HepG2 (cell line): Measurements from ENCODE around the gene RUFY2. TPM values are rescaled to one million over a fixed set of nuclear protein-coding genes. Genes with fewer than 3 reads are reported as not detected.

ENCODE experiments used
- ATAC-seq: fragments of 200-7000 bp; cut with Tn5 transposase; 3 replicates; pipeline ENCODE4 v1.9.1; 2020; ENCODE audit warnings: mild to moderate bottlenecking, moderate library complexity
- BruUV-seq: library from RNA; stranded (reverse); fragments of 400-500 nt; replicated peaks from 2 replicates; lab custom pipeline; 2021; lab: Mats Ljungman, UMichigan
- CTCF ChIA-PET: fragments of 300-600 bp; formaldehyde crosslinking; extraction: SDS; loops from one replicate; lab custom pipeline; 2021; ENCODE audit warnings: low total read pairs, inconsistent platforms, low intra/inter-chr PET ratio; lab: Yijun Ruan, JAX
- POLR2A ChIA-PET: fragments of 350-600 bp; sonication (Branson Sonifier 250); formaldehyde crosslinking; loops from one replicate; lab custom pipeline; 2020; ENCODE audit warnings: antibody characterized with exemption, inconsistent platforms; lab: Yijun Ruan, JAX
- DNase-seq: peaks from one replicate; pipeline ENCODE4 v3.0.0-alpha.2; 2015; ENCODE audit warnings: low spot score
- FAIRE-seq: peaks from 3 replicates; lab custom pipeline; 2011; peaks lifted over from hg19 to GRCh38; lab: Jason Lieb, UNC
- H2AFZ ChIP-seq: one replicate; pipeline ENCODE4 v1.6.1; 2011; ENCODE audit warnings: low read length, inconsistent platforms
- H3K27ac ChIP-seq: fragments of 300-600 bp; 3 replicates; pipeline ENCODE4 v1.8.0; 2011; ENCODE audit warnings: mixed run types, mild to moderate bottlenecking, mixed read lengths, low read length, inconsistent platforms; ENCODE audit not compliant: insufficient read depth; ENCODE audit errors: extremely low read length
- H3K27me3 ChIP-seq, 2 experiments: fragments of 200-600 bp in 1 of 2; 2 replicates in 1 of 2; 3 replicates in 1 of 2; pipeline versions ENCODE4 v1.6.0 to v1.8.0; 2011; ENCODE audit warnings: low read length in 2 of 2, mild to moderate bottlenecking in 2 of 2, moderate library complexity in 2 of 2, inconsistent platforms in 1 of 2; ENCODE audit not compliant: insufficient read depth in 2 of 2, control insufficient read depth in 1 of 2
- H3K36me3 ChIP-seq, 2 experiments: fragments of 200-600 bp in 1 of 2; replicated peaks in 1 of 2; 2 replicates in 1 of 2; 3 replicates in 1 of 2; pipeline versions ENCODE4 v1.5.1 to v1.8.0; 2011; ENCODE audit warnings: low read length in 2 of 2, inconsistent platforms in 1 of 2; ENCODE audit not compliant: insufficient read depth in 2 of 2, control insufficient read depth in 1 of 2
- H3K4me1 ChIP-seq: 2 replicates; pipeline ENCODE4 v1.5.1; 2012; ENCODE audit warnings: low read length, inconsistent platforms; ENCODE audit not compliant: insufficient read depth
- H3K4me2 ChIP-seq: 2 replicates; pipeline ENCODE4 v1.6.0; 2011; ENCODE audit warnings: low read depth, low read length, inconsistent platforms
- H3K4me3 ChIP-seq, 3 experiments: fragments of 200-600 bp in 1 of 3; sonication (generic), shearing (Covaris generic) in 1 of 3; replicated peaks in 1 of 3; 2 replicates each; pipeline ENCODE4 v1.5.1; 2011 to 2016; ENCODE audit warnings: low read length in 3 of 3, inconsistent platforms in 2 of 3, low read depth in 2 of 3, mild to moderate bottlenecking in 2 of 3, control low read depth in 1 of 3, mixed read lengths in 1 of 3; ENCODE audit not compliant: insufficient read depth in 1 of 3
- H3K79me2 ChIP-seq: one replicate; pipeline ENCODE4 v1.6.1; 2011; ENCODE audit warnings: low read length, inconsistent platforms; ENCODE audit not compliant: insufficient read depth
- H3K9ac ChIP-seq: 2 replicates; pipeline ENCODE4 v1.6.0; 2011; ENCODE audit warnings: mild to moderate bottlenecking, low read depth, low read length, inconsistent platforms; ENCODE audit not compliant: insufficient read depth
- H3K9me3 ChIP-seq: 2 replicates; pipeline ENCODE4 v1.5.1; 2012; ENCODE audit warnings: mild to moderate bottlenecking, low read length
- H4K20me1 ChIP-seq: 2 replicates; pipeline ENCODE4 v1.6.0; 2011; ENCODE audit warnings: inconsistent platforms, mild to moderate bottlenecking, low read length, moderate library complexity; ENCODE audit not compliant: insufficient read depth
- CHD2 ChIP-seq: IDR thresholded peaks from 2 replicates; pipeline ENCODE4 v1.6.1; 2011; ENCODE audit warnings: low read depth, low read length, improper control_type of control experiment
- FIP1L1 ChIP-seq: fragments of 200-400 bp; formaldehyde crosslinking; IDR thresholded peaks from 2 replicates; pipeline ENCODE4 v1.6.1; 2018; ENCODE audit warnings: low read depth, mild to moderate bottlenecking, low read length, moderate library complexity, borderline replicate concordance; ENCODE audit not compliant: insufficient read depth
- HIVEP1 ChIP-seq: sonication (generic); formaldehyde crosslinking; IDR thresholded peaks from 2 replicates; pipeline ENCODE4 v1.4.0; 2020; ENCODE audit warnings: mild to moderate bottlenecking, missing genetic modification reagents
- KIAA2018 ChIP-seq: sonication (generic); formaldehyde crosslinking; IDR thresholded peaks from 2 replicates; pipeline ENCODE4 v1.5.0; 2020; ENCODE audit warnings: mild to moderate bottlenecking, missing genetic modification reagents, borderline replicate concordance
- NFE2 ChIP-seq: sonication (generic); formaldehyde crosslinking; IDR thresholded peaks from 2 replicates; pipeline ENCODE4 v1.4.0; 2020; ENCODE audit warnings: missing genetic modification reagents
- NR0B2 ChIP-seq: sonication (generic); formaldehyde crosslinking; IDR thresholded peaks from 2 replicates; pipeline ENCODE4 v1.4.0; 2020; ENCODE audit warnings: mild to moderate bottlenecking, missing genetic modification reagents
- ZNF121 ChIP-seq: sonication (generic); formaldehyde crosslinking; IDR thresholded peaks from 2 replicates; pipeline ENCODE4 v1.5.0; 2020; ENCODE audit warnings: mild to moderate bottlenecking, missing genetic modification reagents
- ZNF224 ChIP-seq: sonication (generic); formaldehyde crosslinking; IDR thresholded peaks from 2 replicates; pipeline ENCODE4 v1.5.0; 2020; ENCODE audit warnings: mild to moderate bottlenecking, missing genetic modification reagents
- ZNF784 ChIP-seq: sonication (generic); formaldehyde crosslinking; IDR thresholded peaks from 2 replicates; pipeline ENCODE4 v1.5.1; 2020; ENCODE audit warnings: missing genetic modification reagents, mild to moderate bottlenecking, borderline replicate concordance
- WGBS: methylation state at CpG from one replicate; pipeline ENCODE4 v1.1.6; 2017; ENCODE audit warnings: low lambda C conversion rate; 5-methylcytosine and 5-hydroxymethylcytosine counted together
- in situ Hi-C: cut with HindIII; loops from 2 replicates; pipeline ENCODE4 v1.10.0; 2017; ENCODE audit warnings: low pct_unique_long_range_greater_than_20kb; ENCODE audit not compliant: extremely low pct_ligation_motif_present
- intact Hi-C: fragments of 100-400 bp; cut with micrococcal nuclease; formaldehyde crosslinking; loops from one replicate; pipeline ENCODE4 v1.10.0; 2022; ENCODE audit not compliant: unreplicated experiment
- polyA plus RNA-seq, 8 experiments: library from polyadenylated mRNA; depleted of rRNA in 3 of 8; stranded (reverse) in 7 of 8; unstranded in 1 of 8; fragments of >200 nt; fragmentation: Illumina TruSeq in 4 of 8; extraction: Trizol in 4 of 8; gene quantifications; 2 replicates each; pipeline versions ENCODE4 v1.2.1 to v1.2.3, GENCODE V29; 2011 to 2016; ENCODE audit warnings: low read depth in 4 of 8, missing spikeins in 1 of 8, mixed read lengths in 1 of 8; ENCODE audit not compliant: insufficient read depth in 1 of 8
- total RNA-seq, 5 experiments: library from RNA; depleted of rRNA; stranded (reverse); fragments of >200 nt; fragmentation: Illumina TruSeq; extraction: Trizol; gene quantifications; 2 replicates each; pipeline ENCODE4 v1.2.3, GENCODE V29; 2016; ENCODE audit warnings: low read depth in 1 of 5

RUFY2 gene
- total and polyA plus RNA-seq, 2 of the 13 experiments (the other 11 are each of a cell fraction or from before 2014, with no cell fraction given) = 10.1 to 16.1 TPM

GRCh38 chr10:68353537-68353936 lies 53.5 kb downstream of the RUFY2 start:
- CTCF ChIA-PET = no interaction called here

GRCh38 chr10:68348265-68348741 lies 58.8 kb downstream of the RUFY2 start:
- ATAC-seq = peak; percentile 80
- no peak overlapping the region for H3K4me2 ChIP-seq
- intact Hi-C loops (loop anchor here (2.0 to 10.0 kb wide), 2 partner anchors 56 to 136 kb away; partner anchors contain the start of gene RUFY2), in situ Hi-C loops (no loop called here)
- WGBS = 49% methylated on average over 2 of the region's 2 CpGs
- H3K9ac ChIP-seq = no peak overlapping the region
- peaks cover under 1% of the 10 kb centered on the region; the same call in 1 of the 2 replicates for H4K20me1 ChIP-seq
- BruUV-seq = no TSS peak
- peaks cover 2 to 22% of the 10 kb centered on the region in 2 experiments for H3K36me3 ChIP-seq
- no peaks in the 10 kb centered on the region for H3K27me3 ChIP-seq
- no peak overlapping the region for H2AFZ ChIP-seq
- ChIA-PET POLR2A (interaction anchor here (1.1 to 1.7 kb wide), 3 partner anchors 10 to 479 kb away, joined by 3 to 8 read pairs (median 3); partner anchors contain the start of genes HNRNPH3, PBLD and STOX1), CTCF (interaction anchor here (1.1 kb wide), 1 partner anchor 135 kb away, joined by 5 read pairs; no protein-coding TSS in a partner anchor)
- no peaks in the 10 kb centered on the region for H3K79me2 ChIP-seq
- peak; percentile 48 for DNase-seq
- no peak overlapping the region for H3K4me3 ChIP-seq
- FAIRE-seq = peak; percentile 87
- H3K27ac ChIP-seq = no peak overlapping the region
- no peaks in the 10 kb centered on the region for H3K9me3 ChIP-seq
- no peaks in the 10 kb centered on the region for H3K4me1 ChIP-seq
- TF ChIP-seq HIVEP1 (CRISPR knock-in tag) (no peak), KIAA2018 (CRISPR knock-in tag) (no peak), NR0B2 (CRISPR knock-in tag) (no peak), ZNF224 (CRISPR knock-in tag) (no peak), CHD2 (no peak), NFE2 (CRISPR knock-in tag) (no peak), ZNF784 (CRISPR knock-in tag) (no peak)

More at GRCh38 chr10:68353537-68353936, 53.5 kb downstream of the RUFY2 start:
- Histone ChIP-seq H3K36me3 (peaks cover 5 to 21% of the 10 kb centered on the region in 2 experiments; a peak in 4 of 5 replicates), H3K4me1 (no peaks in the 10 kb centered on the region), H3K79me2 (no peaks in the 10 kb centered on the region), H3K27ac (no peak overlapping the region), H3K9ac (no peak overlapping the region), H4K20me1 (no peaks in the 10 kb centered on the region), H3K9me3 (no peaks in the 10 kb centered on the region), H3K4me3 (no peak overlapping the region), H2AFZ (no peak overlapping the region), H3K4me2 (no peak overlapping the region), H3K27me3 (no peaks in the 10 kb centered on the region)
- in situ Hi-C loops = no loop called here
- POLR2A ChIA-PET = no interaction called here
- no peak for FAIRE-seq
- no peak for ATAC-seq
- WGBS = 97% methylated on average over 2 of the region's 2 CpGs
- no peak for TF ChIP-seq FIP1L1
- TF ChIP-seq ZNF121 (CRISPR knock-in tag) = 0 out of 2 replicates have a peak, but pooled peaks have one; percentile 22
- BruUV-seq = no TSS peak
- intact Hi-C loops = no loop called here
- DNase-seq = no peak
